ENCODE results near the gene GSTK1.
"Not testable (repeated sequence)": the region's sequence is repeated elsewhere in the genome, so short reads cannot be mapped to it uniquely, and the experiment has no call there.

GSTK1 gene

GRCh38 chr7:143263266-143264195 lies at the start of gene GSTK1:
TSS of gene GSTK1 (plus strand) at chr7:143263441. CDS start at chr7:143263514, 73 bp downstream.
- H3K4me3 ChIP-seq (replicated peaks; ENCODE audit: low read depth, low read length), result peak within 1 kb of the TSS; percentile 80
- TF ChIP-seq, protein P1, sequence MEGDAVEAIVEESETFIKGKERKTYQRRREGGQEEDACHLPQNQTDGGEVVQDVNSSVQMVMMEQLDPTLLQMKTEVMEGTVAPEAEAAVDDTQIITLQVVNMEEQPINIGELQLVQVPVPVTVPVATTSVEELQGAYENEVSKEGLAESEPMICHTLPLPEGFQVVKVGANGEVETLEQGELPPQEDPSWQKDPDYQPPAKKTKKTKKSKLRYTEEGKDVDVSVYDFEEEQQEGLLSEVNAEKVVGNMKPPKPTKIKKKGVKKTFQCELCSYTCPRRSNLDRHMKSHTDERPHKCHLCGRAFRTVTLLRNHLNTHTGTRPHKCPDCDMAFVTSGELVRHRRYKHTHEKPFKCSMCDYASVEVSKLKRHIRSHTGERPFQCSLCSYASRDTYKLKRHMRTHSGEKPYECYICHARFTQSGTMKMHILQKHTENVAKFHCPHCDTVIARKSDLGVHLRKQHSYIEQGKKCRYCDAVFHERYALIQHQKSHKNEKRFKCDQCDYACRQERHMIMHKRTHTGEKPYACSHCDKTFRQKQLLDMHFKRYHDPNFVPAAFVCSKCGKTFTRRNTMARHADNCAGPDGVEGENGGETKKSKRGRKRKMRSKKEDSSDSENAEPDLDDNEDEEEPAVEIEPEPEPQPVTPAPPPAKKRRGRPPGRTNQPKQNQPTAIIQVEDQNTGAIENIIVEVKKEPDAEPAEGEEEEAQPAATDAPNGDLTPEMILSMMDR (IDR thresholded peaks at IDR 0.05; ENCODE audit: insufficient read depth, low read length, poor library complexity, severe bottlenecking), result no peak
- no peaks in the 10 kb centered on the region for H3K27me3 ChIP-seq (replicated peaks; ENCODE audit: control insufficient read depth, insufficient read depth, low read length)
- H3K36me3 ChIP-seq (ENCODE audit: control insufficient read depth, insufficient read depth, low read length), result peaks cover 2% of the 10 kb centered on the region
- DNase-seq (ENCODE audit: extremely low read depth, insufficient read length), result peak; percentile 77

DNA sequence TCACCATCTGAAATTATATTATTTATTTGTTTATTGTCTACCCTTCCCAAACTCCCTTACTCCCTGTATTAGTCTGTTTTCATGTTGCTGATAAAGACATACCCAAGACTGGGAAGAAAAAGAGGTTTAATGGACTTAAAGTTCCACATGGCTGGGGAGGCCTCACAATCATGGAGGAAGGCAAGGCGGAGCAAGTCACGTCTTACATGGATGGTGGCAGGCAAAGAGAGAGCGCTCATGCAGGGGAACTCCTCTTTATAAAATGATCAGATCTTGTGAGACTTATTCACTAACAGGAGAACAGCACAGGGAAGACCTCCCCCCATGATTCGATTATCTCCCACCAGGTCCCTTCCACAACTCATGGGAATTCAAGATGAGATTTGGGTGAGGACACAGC lies 49.8 kb upstream of the GSTK1 start:
- H3K36me3 ChIP-seq (ENCODE audit: control insufficient read depth, insufficient read depth, low read length); H3K27me3 ChIP-seq (replicated peaks; ENCODE audit: control insufficient read depth, insufficient read depth, low read length); DNase-seq (ENCODE audit: extremely low read depth, insufficient read length); H3K4me3 ChIP-seq (replicated peaks; ENCODE audit: low read depth, low read length): not testable (repeated sequence)

DNA sequence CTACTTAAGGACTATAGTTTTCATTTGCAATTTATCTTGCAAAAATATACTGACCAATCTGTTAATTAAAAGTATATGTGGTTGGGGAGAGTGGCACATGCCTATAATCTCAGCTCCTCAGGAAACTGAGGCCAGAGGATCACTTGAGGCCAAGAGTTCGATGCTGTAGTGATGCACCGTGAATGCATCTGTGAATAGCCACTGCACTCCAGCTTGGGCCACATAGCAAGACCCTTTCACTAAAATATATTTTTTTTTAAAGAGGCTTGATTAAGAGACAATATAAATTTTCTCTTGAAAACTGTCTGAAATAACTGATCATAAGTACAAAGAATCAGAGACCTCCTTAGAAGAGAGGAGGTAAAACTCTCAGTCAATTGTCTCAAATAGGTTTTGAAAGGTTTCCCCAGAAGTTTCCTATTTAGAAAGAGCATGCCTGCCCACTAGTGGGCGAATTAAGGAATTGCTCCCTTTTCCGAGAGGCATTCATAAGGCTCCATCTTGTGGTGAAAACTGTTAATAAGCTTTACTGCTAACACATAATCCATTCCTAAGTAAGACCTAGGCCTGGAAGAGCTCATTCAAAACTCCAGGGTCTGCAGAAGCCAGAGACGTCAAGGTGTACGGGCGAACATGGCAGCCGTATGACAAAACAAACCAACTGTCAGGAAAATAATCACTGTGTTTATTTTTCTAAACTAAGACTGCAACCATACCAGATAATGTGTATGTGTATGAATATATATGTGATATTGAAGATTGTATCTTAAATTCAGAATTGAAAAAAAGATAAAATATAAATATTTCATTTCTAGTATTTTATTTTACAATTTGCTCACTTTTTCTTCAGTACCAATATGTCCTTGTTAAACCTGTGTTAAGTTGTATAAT lies 48.2 kb upstream of the GSTK1 start:
- H3K36me3 ChIP-seq (ENCODE audit: control insufficient read depth, insufficient read depth, low read length), result no peaks in the 10 kb centered on the region
- no peaks in the 10 kb centered on the region; the same call in 1 of the 2 replicates for H3K27me3 ChIP-seq (replicated peaks; ENCODE audit: control insufficient read depth, insufficient read depth, low read length)
- TF ChIP-seq, protein P1 (IDR thresholded peaks at IDR 0.05; ENCODE audit: insufficient read depth, low read length, poor library complexity, severe bottlenecking), result peak; percentile 99
- no peak overlapping the region for H3K4me3 ChIP-seq (replicated peaks; ENCODE audit: low read depth, low read length)
- peak; percentile 48 for DNase-seq (ENCODE audit: extremely low read depth, insufficient read length)

DNA sequence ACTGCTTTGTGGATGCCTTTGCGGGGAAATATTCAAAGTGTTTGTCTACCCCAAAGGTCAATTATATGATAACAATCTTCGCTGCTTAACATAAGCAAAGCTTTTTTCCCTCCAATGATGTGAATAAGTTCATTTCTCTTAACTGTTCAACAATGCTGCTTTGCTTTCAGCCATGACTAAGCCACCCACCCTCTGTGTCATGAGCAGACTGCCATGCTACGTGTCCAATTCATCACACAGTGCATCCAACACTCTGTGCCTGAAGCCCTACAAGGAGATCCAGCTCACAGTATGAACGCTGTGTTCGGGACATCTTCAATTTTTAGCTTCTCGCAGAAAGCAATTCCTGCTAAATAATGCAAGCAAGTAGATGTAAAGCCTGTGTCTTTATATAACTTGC lies 47.1 kb upstream of the GSTK1 start:
- Histone ChIP-seq H3K36me3 (ENCODE audit: control insufficient read depth, insufficient read depth, low read length) (no peaks in the 10 kb centered on the region), H3K27me3 (replicated peaks; ENCODE audit: control insufficient read depth, insufficient read depth, low read length) (no peaks in the 10 kb centered on the region; the same call in 1 of the 2 replicates), H3K4me3 (replicated peaks; ENCODE audit: low read depth, low read length) (no peak overlapping the region)
- TF ChIP-seq, protein P1 (IDR thresholded peaks at IDR 0.05; ENCODE audit: insufficient read depth, low read length, poor library complexity, severe bottlenecking), result no peak
- no peak for DNase-seq (ENCODE audit: extremely low read depth, insufficient read length)

- DNase-seq (ENCODE audit: extremely low read depth, insufficient read length), result no peak
- H3K36me3 ChIP-seq (ENCODE audit: control insufficient read depth, insufficient read depth, low read length), result no peaks in the 10 kb centered on the region
- H3K4me3 ChIP-seq (replicated peaks; ENCODE audit: low read depth, low read length), result no peak overlapping the region
- TF ChIP-seq, protein P1 (IDR thresholded peaks at IDR 0.05; ENCODE audit: insufficient read depth, low read length, poor library complexity, severe bottlenecking), result no peak
- no peaks in the 10 kb centered on the region; the same call in 1 of the 2 replicates for H3K27me3 ChIP-seq (replicated peaks; ENCODE audit: control insufficient read depth, insufficient read depth, low read length)
Measured at GRCh38 chr7:143216686-143217085, 46.6 kb upstream of the GSTK1 start.

GRCh38 chr7:143217806-143218205 lies 45.4 kb upstream of the GSTK1 start:
- DNase-seq (ENCODE audit: extremely low read depth, insufficient read length), result no peak
- TF ChIP-seq, protein P1 (IDR thresholded peaks at IDR 0.05; ENCODE audit: insufficient read depth, low read length, poor library complexity, severe bottlenecking), result no peak
- no peaks in the 10 kb centered on the region for H3K36me3 ChIP-seq (ENCODE audit: control insufficient read depth, insufficient read depth, low read length)
- no peaks in the 10 kb centered on the region; the same call in 1 of the 2 replicates for H3K27me3 ChIP-seq (replicated peaks; ENCODE audit: control insufficient read depth, insufficient read depth, low read length)
- no peak overlapping the region for H3K4me3 ChIP-seq (replicated peaks; ENCODE audit: low read depth, low read length)

Data from GM06990 (cell line).